Motor neuron (in vitro differentiated cells): ENCODE data around the gene ZAR1L. TPM values are rescaled to one million over a fixed set of nuclear protein-coding genes. Genes with fewer than 3 reads are reported as not detected.
"Not testable (repeated sequence)": the region's sequence is repeated elsewhere in the genome, so short reads cannot be mapped to it uniquely, and the experiment has no call there.

Source experiments
- ATAC-seq, 8 experiments: fragments of 200-7000 bp; cut with Tn5 transposase; replicated peaks in 6 of 8; 2 replicates each; pipeline ENCODE4 v1.8.0; 2021; ENCODE audit warnings: mild to moderate bottlenecking in 8 of 8, moderate library complexity in 8 of 8
- H3K27ac ChIP-seq, 2 donors: fragments of 250-450 bp; sonication (Bioruptor Pico); 2 replicates each; pipeline ENCODE4 v1.9.0; 2021; ENCODE audit warnings: antibody characterized with exemption in 2 of 2, mild to moderate bottlenecking in 2 of 2, moderate library complexity in 1 of 2
- H3K4me1 ChIP-seq, 2 donors: fragments of 250-450 bp; sonication (Bioruptor Pico); replicated peaks in 1 of 2; 2 replicates each; pipeline ENCODE4 v1.6.1; 2021; ENCODE audit warnings: antibody characterized with exemption in 2 of 2, mild to moderate bottlenecking in 2 of 2, moderate library complexity in 1 of 2
- H3K4me3 ChIP-seq, 5 donors: fragments of 250-450 bp; sonication (Bioruptor Pico); 2 replicates each; pipeline ENCODE4 v1.9.0; 2021; ENCODE audit warnings: antibody characterized with exemption in 5 of 5, mild to moderate bottlenecking in 5 of 5, moderate library complexity in 4 of 5
- WGBS, 10 experiments: fragments of 450-650 bp; shearing (Covaris generic); methylation state at CpG; one replicate each; pipeline ENCODE4 v1.0.0; 2022; 5-methylcytosine and 5-hydroxymethylcytosine counted together
- in situ Hi-C, 9 experiments: fragments of 400-800 bp; cut with MboI; loops; one replicate each; pipeline ENCODE4 v1.15.0; 2021; ENCODE audit warnings: low sequenced_read_pairs in 9 of 9, low pct_unique_long_range_greater_than_20kb in 2 of 9; ENCODE audit not compliant: unreplicated experiment in 9 of 9
- total RNA-seq, 8 experiments: library from RNA; unstranded; fragments of 300-600 nt; gene quantifications; 2 replicates each; pipeline versions ENCODE4 v1.2.3 to v1.2.4, GENCODE V29; 2022

ZAR1L gene, protein sequence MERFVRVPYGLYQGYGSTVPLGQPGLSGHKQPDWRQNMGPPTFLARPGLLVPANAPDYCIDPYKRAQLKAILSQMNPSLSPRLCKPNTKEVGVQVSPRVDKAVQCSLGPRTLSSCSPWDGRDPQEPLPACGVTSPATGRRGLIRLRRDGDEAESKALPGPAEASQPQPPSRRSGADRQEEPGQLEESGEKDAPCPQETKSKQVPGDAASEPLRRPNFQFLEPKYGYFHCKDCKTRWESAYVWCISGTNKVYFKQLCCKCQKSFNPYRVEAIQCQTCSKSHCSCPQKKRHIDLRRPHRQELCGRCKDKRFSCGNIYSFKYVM
- total RNA-seq, result under 1 TPM in 2 of 8 experiments, not detected in 6; 0.23 to 0.52 TPM

DNA sequence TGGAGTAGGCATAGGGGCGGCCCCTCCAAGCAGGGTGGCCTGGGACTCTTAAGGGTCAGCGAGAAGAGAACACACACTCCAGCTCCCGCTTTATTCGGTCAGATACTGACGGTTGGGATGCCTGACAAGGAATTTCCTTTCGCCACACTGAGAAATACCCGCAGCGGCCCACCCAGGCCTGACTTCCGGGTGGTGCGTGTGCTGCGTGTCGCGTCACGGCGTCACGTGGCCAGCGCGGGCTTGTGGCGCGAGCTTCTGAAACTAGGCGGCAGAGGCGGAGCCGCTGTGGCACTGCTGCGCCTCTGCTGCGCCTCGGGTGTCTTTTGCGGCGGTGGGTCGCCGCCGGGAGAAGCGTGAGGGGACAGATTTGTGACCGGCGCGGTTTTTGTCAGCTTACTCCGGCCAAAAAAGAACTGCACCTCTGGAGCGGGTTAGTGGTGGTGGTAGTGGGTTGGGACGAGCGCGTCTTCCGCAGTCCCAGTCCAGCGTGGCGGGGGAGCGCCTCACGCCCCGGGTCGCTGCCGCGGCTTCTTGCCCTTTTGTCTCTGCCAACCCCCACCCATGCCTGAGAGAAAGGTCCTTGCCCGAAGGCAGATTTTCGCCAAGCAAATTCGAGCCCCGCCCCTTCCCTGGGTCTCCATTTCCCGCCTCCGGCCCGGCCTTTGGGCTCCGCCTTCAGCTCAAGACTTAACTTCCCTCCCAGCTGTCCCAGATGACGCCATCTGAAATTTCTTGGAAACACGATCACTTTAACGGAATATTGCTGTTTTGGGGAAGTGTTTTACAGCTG is at the start of gene ZAR1L, which contains the start of gene BRCA2:
Gene ZAR1L (minus strand): TSS at position 126 of the 790 bp plus-strand sequence. CDS start 3,438 bp downstream, outside the sequence.
Gene BRCA2 (plus strand): TSS at position 271 of the 790 bp plus-strand sequence. CDS start 953 bp downstream, outside the sequence.
- H3K4me3 ChIP-seq, result peak within 1 kb of the TSS; percentile 48 to 76 (median 68)
- in situ Hi-C loops, result loop anchor here in 2 of 9 experiments (25.0 kb wide), 2 partner anchors 278 to 403 kb away; partner anchors contain the start of gene FRY (in 1 of the 2)
- ATAC-seq, result peak; percentile 91 to 99 (median 99)
- 0 to 17% (median 0%) methylated on average over 1 to 20 of the region's 60 CpGs; no CpG with 5 or more reads in 3 of the 10 experiments for WGBS, 10 experiments
- H3K4me1 ChIP-seq, result peaks cover 7% of the 10 kb centered on the region in 2 donors
- H3K27ac ChIP-seq, result peak within 1 kb of the TSS; percentile 86 to 90

DNA sequence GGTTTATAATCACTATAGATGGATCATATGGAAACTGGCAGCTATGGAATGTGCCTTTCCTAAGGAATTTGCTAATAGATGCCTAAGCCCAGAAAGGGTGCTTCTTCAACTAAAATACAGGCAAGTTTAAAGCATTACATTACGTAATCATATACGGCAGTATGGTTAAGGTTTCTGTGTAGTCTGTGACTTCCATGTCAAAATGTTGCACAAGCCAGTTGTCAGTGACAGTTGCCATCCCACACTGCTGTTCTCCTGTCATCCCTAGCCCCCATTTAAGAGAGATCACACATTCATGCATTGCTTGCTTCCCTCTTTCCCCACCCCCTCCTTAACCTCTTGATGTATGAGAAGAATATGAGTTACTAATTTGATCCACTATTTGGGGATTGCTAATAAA is 47.4 kb upstream of the ZAR1L start:
- no peaks in the 10 kb centered on the region for H3K4me1 ChIP-seq
- H3K27ac ChIP-seq, result no peak overlapping the region
- WGBS, 10 experiments, result 88 to 100% (median 100%) methylated on average over 2 of the region's 2 CpGs; no CpG with 5 or more reads in 3 of the 10 experiments
- H3K4me3 ChIP-seq, result no peak overlapping the region
- in situ Hi-C loops, result no loop called here
- ATAC-seq, result no peak

DNA sequence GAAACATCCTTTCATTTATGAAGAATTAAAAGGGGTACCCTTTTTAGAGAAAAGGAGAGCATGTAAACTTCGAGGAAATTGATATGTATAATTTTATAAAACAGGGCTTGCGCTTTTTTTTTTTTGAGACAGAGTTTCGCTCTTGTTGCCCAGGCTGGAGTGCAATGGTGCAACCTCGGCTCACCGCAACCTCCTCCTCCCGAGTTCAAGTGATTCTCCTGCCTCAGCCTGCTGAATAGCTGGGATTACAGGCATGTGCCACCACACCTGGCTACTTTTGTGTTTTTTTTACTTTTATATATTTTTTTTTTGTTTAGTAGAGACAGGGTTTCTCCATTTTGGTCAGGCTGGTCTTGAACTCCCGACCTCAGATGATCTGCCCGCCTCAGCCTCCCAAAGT is 40.8 kb upstream of the ZAR1L start:
- ATAC-seq, H3K27ac ChIP-seq, in situ Hi-C loops, H3K4me1 ChIP-seq, H3K4me3 ChIP-seq: not testable (repeated sequence)
- WGBS, 10 experiments, result 80 to 100% (median 96%) methylated on average over 1 to 8 of the region's 8 CpGs

- H3K4me3 ChIP-seq, result no peak overlapping the region
- WGBS, 10 experiments, result 88 to 100% (median 100%) methylated on average over 1 of the region's 1 CpG; no CpG with 5 or more reads in 1 of the 10 experiments
- no peak for ATAC-seq
- no peaks in the 10 kb centered on the region for H3K4me1 ChIP-seq
- in situ Hi-C loops, result no loop called here
- H3K27ac ChIP-seq, result no peak overlapping the region
Measured at GRCh38 chr13:32354040-32354439, 38.9 kb upstream of the ZAR1L start.

GRCh38 chr13:32350839-32351441 is 35.8 kb upstream of the ZAR1L start:
- not testable (repeated sequence) for ATAC-seq
- WGBS, 10 experiments, result 87 to 100% (median 97%) methylated on average over 2 to 12 of the region's 15 CpGs; no CpG with 5 or more reads in 2 of the 10 experiments

DNA sequence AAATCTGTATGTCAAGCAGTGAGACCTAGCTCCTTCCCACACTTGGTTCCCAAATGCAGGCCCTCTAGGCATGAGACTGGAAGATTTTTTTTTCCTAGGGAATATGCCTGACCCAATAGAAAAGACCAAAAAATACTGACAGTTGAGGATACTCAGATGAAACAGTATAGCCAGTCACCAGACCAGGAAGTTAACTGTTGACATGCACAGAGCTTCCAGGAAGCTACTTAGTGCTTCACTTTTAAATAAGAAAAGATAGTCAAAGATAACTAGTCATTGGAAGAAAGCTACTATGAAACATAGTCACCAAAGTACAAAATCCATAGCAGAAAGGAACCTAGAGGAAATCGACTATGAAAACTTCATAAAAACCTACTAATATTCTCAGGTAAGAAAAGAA is 32.5 kb upstream of the ZAR1L start:
- Histone ChIP-seq H3K4me1 (no peaks in the 10 kb centered on the region), H3K27ac (no peak overlapping the region), H3K4me3 (no peak overlapping the region)
- no peak for ATAC-seq
- 40 to 100% (median 94%) methylated on average over 1 of the region's 1 CpG; no CpG with 5 or more reads in 1 of the 10 experiments for WGBS, 10 experiments
- in situ Hi-C loops, result no loop called here

More at GRCh38 chr13:32350839-32351441, 35.8 kb upstream of the ZAR1L start:
- H3K4me1 ChIP-seq, H3K27ac ChIP-seq, H3K4me3 ChIP-seq, in situ Hi-C loops: not testable (repeated sequence)

GRCh38 chr13:32340914-32341313 is 25.8 kb upstream of the ZAR1L start:
- no peak overlapping the region for H3K4me3 ChIP-seq
- no peak for ATAC-seq
- 90 to 100% (median 100%) methylated on average over 1 to 3 of the region's 3 CpGs for WGBS, 10 experiments
- no peaks in the 10 kb centered on the region for H3K4me1 ChIP-seq
- in situ Hi-C loops, result no loop called here
- no peak overlapping the region for H3K27ac ChIP-seq

DNA sequence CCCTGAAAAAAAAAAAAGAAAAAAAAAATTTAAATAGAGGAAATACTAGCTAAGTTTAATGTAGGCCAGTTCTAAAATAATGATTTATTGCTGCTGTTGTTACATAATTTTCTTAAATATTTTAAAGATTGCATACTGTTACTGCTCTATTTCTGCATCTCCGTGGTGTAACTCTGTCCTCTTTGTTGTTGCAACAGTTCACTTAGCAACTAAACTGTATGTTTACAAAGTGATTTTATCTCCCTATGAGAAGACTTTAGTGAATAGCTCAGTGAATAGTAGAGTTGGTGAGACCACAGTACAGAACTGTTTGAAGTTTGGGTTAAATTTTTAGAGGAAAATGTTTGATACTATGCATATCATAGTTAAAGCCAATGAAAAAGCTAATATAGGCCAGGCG is 19.5 kb upstream of the ZAR1L start:
- in situ Hi-C loops, result no loop called here
- Histone ChIP-seq H3K4me3 (no peak overlapping the region), H3K4me1 (no peaks in the 10 kb centered on the region), H3K27ac (no peak overlapping the region)
- 100% methylated on average over 1 to 2 of the region's 2 CpGs; no CpG with 5 or more reads in 2 of the 10 experiments for WGBS, 10 experiments
- ATAC-seq, result no peak

- WGBS, 10 experiments, result 20 to 95% (median 80%) methylated on average over 1 to 2 of the region's 2 CpGs; no CpG with 5 or more reads in 1 of the 10 experiments
- in situ Hi-C loops, result no loop called here
- no peak overlapping the region for H3K4me3 ChIP-seq
- H3K27ac ChIP-seq, result no peak overlapping the region
- ATAC-seq, result peak in 2 of 8 experiments; percentile 47 to 58
- H3K4me1 ChIP-seq, result no peaks in the 10 kb centered on the region
Measured at GRCh38 chr13:32330441-32330840, 15.3 kb upstream of the ZAR1L start.

DNA sequence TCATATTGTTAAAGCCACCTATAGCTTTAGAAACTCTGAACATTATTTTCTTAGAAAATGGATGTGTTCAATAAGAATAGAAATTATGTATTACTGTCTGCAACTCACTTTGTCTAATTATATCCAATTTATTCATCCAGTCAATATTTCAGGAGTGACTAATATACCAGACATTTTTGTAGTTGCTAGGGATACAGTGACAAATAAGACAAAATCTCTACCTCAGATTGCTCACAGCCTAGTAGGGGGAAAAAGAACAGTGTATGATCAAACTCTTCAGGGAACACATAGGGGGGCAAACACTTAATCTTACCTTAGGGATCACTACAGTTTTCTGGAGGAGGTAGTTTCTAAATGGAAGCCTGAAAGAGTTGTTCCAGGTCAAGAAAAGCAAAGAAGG is 8.7 kb upstream of the ZAR1L start:
- H3K27ac ChIP-seq, result no peak overlapping the region
- in situ Hi-C loops, result loop anchor here in 2 of 9 experiments (25.0 kb wide), 2 partner anchors 287 to 412 kb away; partner anchors contain the start of gene FRY (in 1 of the 2)
- peak in 2 of 8 experiments; percentile 42 to 76 for ATAC-seq

DNA sequence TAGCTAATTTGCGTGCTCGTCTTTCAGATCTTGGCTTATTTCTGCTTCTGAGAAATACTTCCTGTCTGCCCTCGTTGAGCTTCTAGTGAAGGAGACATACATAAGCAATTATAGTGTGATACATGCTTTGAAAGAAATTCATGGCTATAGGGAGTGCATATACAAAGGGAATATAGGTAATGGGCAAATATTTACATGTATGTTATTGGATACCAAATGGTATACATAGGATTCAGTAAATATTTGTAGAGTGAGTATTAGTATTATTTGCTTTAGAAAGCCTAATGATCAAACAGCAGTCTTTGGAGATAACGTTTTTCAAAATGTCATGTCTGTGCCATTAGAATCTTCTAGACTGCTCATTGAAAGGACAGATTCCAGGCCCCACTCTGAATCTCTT is 5.4 kb upstream of the ZAR1L start:
- ATAC-seq, result no peak

More for the DNA sequence above, 8.7 kb upstream of the ZAR1L start:
- no peak overlapping the region for H3K4me3 ChIP-seq
- no peaks in the 10 kb centered on the region for H3K4me1 ChIP-seq

GRCh38 chr13:32317716-32318465 is 2.7 kb upstream of the ZAR1L start:
- Histone ChIP-seq H3K27ac (no peak overlapping the region), H3K4me3 (no peak overlapping the region), H3K4me1 (peaks cover 7% of the 10 kb centered on the region in 2 donors)
- ATAC-seq, result no peak
- in situ Hi-C loops, result loop anchor here in 2 of 9 experiments (25.0 kb wide), 2 partner anchors 281 to 406 kb away; partner anchors contain the start of gene FRY (in 1 of the 2)
- WGBS, 10 experiments, result 71 to 100% (median 93%) methylated on average over 1 to 2 of the region's 2 CpGs

More for the DNA sequence above, 5.4 kb upstream of the ZAR1L start:
- in situ Hi-C loops, result loop anchor here in 2 of 9 experiments (25.0 kb wide), 2 partner anchors 283 to 408 kb away; partner anchors contain the start of gene FRY (in 1 of the 2)
- Histone ChIP-seq H3K4me1 (peaks cover 0 to 2% of the 10 kb centered on the region in 2 donors), H3K4me3 (no peak overlapping the region), H3K27ac (no peak overlapping the region)
- 78 to 100% (median 85%) methylated on average over 2 to 4 of the region's 4 CpGs; no CpG with 5 or more reads in 1 of the 10 experiments for WGBS, 10 experiments
